H1 (cell line): ENCODE results near the gene TAF7L. TPM values are rescaled to one million over a fixed set of nuclear protein-coding genes. Genes with fewer than 3 reads are reported as not detected.

ENCODE experiments used
- CTCF ChIA-PET: fragments of 300-600 bp; sonication (Branson Sonifier 250); formaldehyde crosslinking; loops from one replicate; lab custom pipeline; 2021; ENCODE audit not compliant: partially characterized antibody; lab: Charles Lee
- POLR2A ChIA-PET: fragments of 300-600 bp; sonication (Branson Sonifier 250); formaldehyde crosslinking; loops from one replicate; lab custom pipeline; 2021; ENCODE audit warnings: inconsistent platforms; ENCODE audit not compliant: partially characterized antibody; lab: Charles Lee
- DNase-seq, 2 experiments: peaks; one replicate each; pipeline versions ENCODE4 v3.0.0 to v3.0.0-alpha.2; 2010 to 2022; ENCODE audit warnings: low spot score in 2 of 2, low read depth in 1 of 2, mixed read lengths in 1 of 2
- FAIRE-seq: peaks from 2 replicates; lab custom pipeline; 2011; peaks lifted over from hg19 to GRCh38; lab: Jason Lieb, UNC
- H2AFZ ChIP-seq: 2 replicates; pipeline ENCODE4 v1.8.1; 2012; ENCODE audit warnings: low read length, inconsistent platforms
- H2AK5ac ChIP-seq: 2 replicates; pipeline ENCODE4 v1.6.1; 2013; ENCODE audit warnings: low read depth, low read length
- H2BK120ac ChIP-seq: replicated peaks from 2 replicates; pipeline ENCODE3; 2013; ENCODE audit warnings: low read depth, low read length, inconsistent platforms
- H2BK12ac ChIP-seq: 2 replicates; pipeline ENCODE4 v1.6.1; 2013; ENCODE audit warnings: low read depth, low read length
- H2BK15ac ChIP-seq: 2 replicates; pipeline ENCODE4 v1.6.1; 2013; ENCODE audit warnings: low read length
- H2BK20ac ChIP-seq: 2 replicates; pipeline ENCODE4 v1.6.1; 2013; ENCODE audit warnings: low read length
- H2BK5ac ChIP-seq: 2 replicates; pipeline ENCODE4 v1.6.1; 2013; ENCODE audit warnings: low read depth, low read length
- H3K14ac ChIP-seq: 2 replicates; pipeline ENCODE4 v1.6.1; 2013; ENCODE audit warnings: inconsistent platforms; ENCODE audit not compliant: insufficient read length
- H3K18ac ChIP-seq: 2 replicates; pipeline ENCODE4 v1.6.1; 2013; ENCODE audit warnings: low read length; ENCODE audit errors: extremely low read depth
- H3K23ac ChIP-seq: 2 replicates; pipeline ENCODE4 v1.6.1; 2013; ENCODE audit warnings: inconsistent platforms; ENCODE audit not compliant: insufficient read length
- H3K23me2 ChIP-seq: 2 replicates; pipeline ENCODE4 v1.6.1; 2013; ENCODE audit warnings: low read depth, low read length
- H3K27ac ChIP-seq: 2 replicates; pipeline ENCODE4 v1.6.1; 2011; ENCODE audit warnings: low read depth, low read length, inconsistent platforms
- H3K27me3 ChIP-seq, 4 experiments: replicated peaks in 1 of 4; 1 replicate in 1 of 4; 2 replicates in 3 of 4; pipeline versions ENCODE4 v1.6.1 to v1.8.1; 2011 to 2013; ENCODE audit warnings: low read length in 3 of 4, mild to moderate bottlenecking in 3 of 4, inconsistent platforms in 2 of 4, mixed read lengths in 2 of 4, moderate library complexity in 1 of 4; ENCODE audit not compliant: control insufficient read depth in 3 of 4, insufficient read depth in 3 of 4; ENCODE audit errors: extremely low read depth in 1 of 4
- H3K36me3 ChIP-seq, 4 experiments: 2 replicates each; pipeline versions ENCODE4 v1.6.1 to v1.8.1; 2011 to 2013; ENCODE audit warnings: mild to moderate bottlenecking in 4 of 4, low read length in 3 of 4, moderate library complexity in 2 of 4, control low read depth in 1 of 4, inconsistent platforms in 1 of 4; ENCODE audit not compliant: insufficient read depth in 4 of 4, control insufficient read depth in 2 of 4
- H3K4ac ChIP-seq: replicated peaks from 2 replicates; pipeline ENCODE3; 2013; ENCODE audit warnings: low read length, low read depth, mixed read lengths, inconsistent platforms; ENCODE audit not compliant: insufficient read length
- H3K4me1 ChIP-seq, 4 experiments: replicated peaks in 1 of 4; 1 replicate in 1 of 4; 2 replicates in 3 of 4; pipeline versions ENCODE4 v1.6.1 to v1.8.1; 2011 to 2013; ENCODE audit warnings: low read length in 3 of 4, inconsistent platforms in 2 of 4, mixed read lengths in 1 of 4; ENCODE audit not compliant: insufficient read depth in 4 of 4, control insufficient read depth in 3 of 4
- H3K4me2 ChIP-seq, 2 experiments: 2 replicates each; pipeline versions ENCODE4 v1.6.1 to v1.8.1; 2011 to 2013; ENCODE audit warnings: low read depth in 2 of 2, low read length in 2 of 2, control low read depth in 1 of 2, inconsistent platforms in 1 of 2, mild to moderate bottlenecking in 1 of 2; ENCODE audit not compliant: insufficient read depth in 1 of 2
- H3K4me3 ChIP-seq, 4 experiments: fragments of 200-600, 300-600 bp in 1 of 4; sonication (generic), shearing (Covaris generic), sonication (Bioruptor Twin) in 1 of 4; 2 replicates each; pipeline versions ENCODE4 v1.5.1 to v1.8.1; 2011 to 2016; ENCODE audit warnings: low read length in 4 of 4, low read depth in 3 of 4, control low read depth in 2 of 4, inconsistent platforms in 2 of 4, mild to moderate bottlenecking in 2 of 4, mixed read lengths in 1 of 4, moderate library complexity in 1 of 4; ENCODE audit not compliant: insufficient read depth in 2 of 4; ENCODE audit errors: extremely low read depth in 1 of 4
- H3K56ac ChIP-seq: replicated peaks from 2 replicates; pipeline ENCODE3; 2013; ENCODE audit warnings: low read depth, mild to moderate bottlenecking, mixed read lengths, low read length, inconsistent platforms; ENCODE audit not compliant: insufficient read length
- H3K79me1 ChIP-seq: 2 replicates; pipeline ENCODE4 v1.6.1; 2013; ENCODE audit warnings: low read depth, low read length, control low read depth
- H3K79me2 ChIP-seq, 2 experiments: 2 replicates each; pipeline versions ENCODE4 v1.6.1 to v1.8.1; 2012 to 2013; ENCODE audit warnings: low read length in 2 of 2, mild to moderate bottlenecking in 2 of 2, inconsistent platforms in 1 of 2; ENCODE audit not compliant: insufficient read depth in 2 of 2, control insufficient read depth in 1 of 2
- H3K9ac ChIP-seq, 4 experiments: replicated peaks in 1 of 4; 1 replicate in 1 of 4; 2 replicates in 3 of 4; pipeline versions ENCODE4 v1.6.1 to v1.8.1; 2011 to 2013; ENCODE audit warnings: low read depth in 3 of 4, low read length in 3 of 4, control low read depth in 2 of 4, mild to moderate bottlenecking in 2 of 4, moderate library complexity in 2 of 4, inconsistent platforms in 1 of 4; ENCODE audit errors: extremely low read depth in 1 of 4
- H3K9me3 ChIP-seq, 2 experiments: 2 replicates each; pipeline versions ENCODE4 v1.6.1 to v1.8.1; 2012 to 2013; ENCODE audit warnings: mild to moderate bottlenecking in 2 of 2, moderate library complexity in 2 of 2, control low read depth in 1 of 2, inconsistent platforms in 1 of 2, low read depth in 1 of 2, low read length in 1 of 2, mixed read lengths in 1 of 2; ENCODE audit not compliant: insufficient read depth in 2 of 2
- H4K20me1 ChIP-seq, 2 experiments: replicated peaks in 1 of 2; 2 replicates each; pipeline versions ENCODE3 to v1.8.1; 2011 to 2013; ENCODE audit warnings: inconsistent platforms in 2 of 2, low read length in 2 of 2, mild to moderate bottlenecking in 1 of 2; ENCODE audit not compliant: insufficient read depth in 2 of 2, control insufficient read depth in 1 of 2
- H4K5ac ChIP-seq: 2 replicates; pipeline ENCODE4 v1.6.1; 2013; ENCODE audit warnings: low read length, low read depth, mixed read lengths, inconsistent platforms; ENCODE audit not compliant: insufficient read length
- H4K8ac ChIP-seq: 2 replicates; pipeline ENCODE4 v1.8.0; 2013; ENCODE audit warnings: mild to moderate bottlenecking, moderate library complexity, low read length, inconsistent platforms; ENCODE audit not compliant: insufficient read depth; ENCODE audit errors: extremely low read depth
- H4K91ac ChIP-seq: replicated peaks from 2 replicates; pipeline ENCODE3; 2013; ENCODE audit warnings: low read length, mixed read lengths, inconsistent platforms; ENCODE audit not compliant: insufficient read length
- ASH2L ChIP-seq: fragments of 200-600, 300-600 bp; sonication (generic); IDR thresholded peaks from one replicate; pipeline ENCODE4 v1.7.1; 2017; ENCODE audit warnings: low read length
- BCL11A ChIP-seq, 2 experiments: IDR thresholded peaks; one replicate each; pipeline ENCODE4 v1.6.1; 2011; ENCODE audit warnings: low read depth in 2 of 2, low read length in 2 of 2, mild to moderate bottlenecking in 2 of 2
- GABPA ChIP-seq: IDR thresholded peaks from 2 replicates; pipeline ENCODE4 v1.6.1; 2011; ENCODE audit warnings: mild to moderate bottlenecking, low read length, moderate library complexity, borderline replicate concordance; ENCODE audit not compliant: insufficient read depth
- GTF2F1 ChIP-seq: IDR thresholded peaks from 2 replicates; pipeline ENCODE4 v1.6.1; 2012; ENCODE audit warnings: low read depth, low read length, improper control_type of control experiment, borderline replicate concordance
- HDAC6 ChIP-seq: IDR thresholded peaks from one replicate; pipeline ENCODE4 v1.7.1; 2012; ENCODE audit warnings: low read depth, mild to moderate bottlenecking, inconsistent platforms, low read length, moderate library complexity
- KDM5A ChIP-seq: fragments of 200-600 bp; IDR thresholded peaks from 2 replicates; pipeline ENCODE4 v1.7.1; 2012; ENCODE audit warnings: mild to moderate bottlenecking, low read length, inconsistent platforms, mixed read lengths
- PHF8 ChIP-seq: fragments of 200-600 bp; sonication (generic); conservative IDR thresholded peaks from 2 replicates; pipeline ENCODE4 v1.7.1; 2012; ENCODE audit warnings: low read depth, mild to moderate bottlenecking, inconsistent platforms, low read length, moderate library complexity
- RBBP5 ChIP-seq: IDR thresholded peaks from 2 replicates; pipeline ENCODE4 v1.7.1; 2012; ENCODE audit warnings: low read depth, mild to moderate bottlenecking, inconsistent platforms, low read length, moderate library complexity, borderline replicate concordance
- RFX5 ChIP-seq: IDR thresholded peaks from 2 replicates; pipeline ENCODE4 v1.6.1; 2011; ENCODE audit warnings: low read depth, low read length, improper control_type of control experiment, borderline replicate concordance
- SAP30 ChIP-seq: fragments of 300-600 bp; sonication (generic); IDR thresholded peaks from 2 replicates; pipeline ENCODE4 v1.7.1; 2012; ENCODE audit warnings: low read length, moderate library complexity, mild to moderate bottlenecking, inconsistent platforms; ENCODE audit not compliant: insufficient read depth, insufficient replicate concordance
- SP1 ChIP-seq: IDR thresholded peaks from 2 replicates; pipeline ENCODE4 v1.6.1; 2011; ENCODE audit warnings: low read depth, low read length
- WGBS, 2 experiments: shearing (Covaris generic) in 1 of 2; methylation state at CpG; one replicate each; pipeline versions ENCODE4 v1.1.6 to v1.1.7; 2013 to 2015; ENCODE audit warnings: low lambda C conversion rate in 2 of 2, mixed read lengths in 2 of 2, inconsistent platforms in 1 of 2, low coverage in 1 of 2, missing lambda C conversion rate in 1 of 2; ENCODE audit not compliant: insufficient replicate concordance in 2 of 2, insufficient coverage in 1 of 2, insufficient read length in 1 of 2; ENCODE audit errors: extremely low coverage in 1 of 2, missing lambda C conversion rate in 1 of 2; 5-methylcytosine and 5-hydroxymethylcytosine counted together
- polyA plus RNA-seq, 7 experiments: library from polyadenylated mRNA; depleted of rRNA in 3 of 7; stranded (reverse) in 5 of 7; unstranded in 2 of 7; fragments of >200 nt in 5 of 7; fragments of 200-250 nt in 2 of 7; gene quantifications; 1 replicate in 5 of 7; 2 replicates in 1 of 7; 4 replicates in 1 of 7; pipeline versions ENCODE4 v1.2.1 to v1.2.3, GENCODE V29; 2011 to 2013; ENCODE audit warnings: missing spikeins in 2 of 7, mixed read lengths in 2 of 7
- total RNA-seq: library from RNA; stranded (reverse); fragmentation: NEBNext Ultra II Directional; extraction: Animal tissue kit (Norgen Biotek cat#: 25700); gene quantifications from 2 replicates; pipeline ENCODE4 v1.2.1, GENCODE V29; 2021
- TF ChIP-seq, protein P1 (sequence below): IDR thresholded peaks from 2 replicates; pipeline ENCODE4 v1.6.1; 2011; ENCODE audit warnings: low read length, improper control_type of control experiment
- TF ChIP-seq, protein P2 (sequence below): IDR thresholded peaks from 2 replicates; pipeline ENCODE4 v1.6.1; 2011; ENCODE audit warnings: low read depth, mild to moderate bottlenecking, low read length; ENCODE audit not compliant: insufficient read depth

TAF7L gene
- total and polyA plus RNA-seq, 2 of the 8 experiments (the other 6 are each of a cell fraction or from before 2014, with no cell fraction given), result not detected

DNA sequence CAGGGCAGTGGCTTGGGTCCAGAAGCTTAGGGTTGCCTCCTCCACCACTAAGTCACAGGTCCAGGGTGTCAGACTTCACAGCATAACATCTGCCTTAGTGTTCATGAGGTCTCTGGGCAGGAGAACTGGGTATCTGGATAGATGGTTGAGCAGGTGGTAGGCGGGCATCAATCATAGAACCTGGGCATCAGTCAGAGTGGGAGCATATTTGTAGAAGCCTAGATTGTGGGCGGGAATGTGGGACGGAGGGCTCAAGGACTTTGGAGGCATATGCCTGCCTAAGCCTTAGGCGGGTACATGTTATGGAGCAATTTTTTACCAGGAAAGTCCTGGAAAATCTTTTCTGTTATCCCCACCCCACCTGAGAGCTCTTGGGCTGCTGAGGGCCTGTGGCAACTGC lies 28.5 kb downstream of the TAF7L start:
- no peaks in the 10 kb centered on the region for H3K4me1 ChIP-seq
- no peak overlapping the region for H2AFZ ChIP-seq
- H2BK12ac ChIP-seq, result no peak overlapping the region
- H3K14ac ChIP-seq, result no peak overlapping the region
- no peaks in the 10 kb centered on the region for H4K20me1 ChIP-seq
- H4K91ac ChIP-seq, result no peak overlapping the region
- H2BK15ac ChIP-seq, result no peak overlapping the region
- H2BK20ac ChIP-seq, result no peak overlapping the region
- no peak overlapping the region for H3K27ac ChIP-seq
- H3K27me3 ChIP-seq, result no peaks in the 10 kb centered on the region
- FAIRE-seq, result no peak
- H3K23ac ChIP-seq, result no peak overlapping the region
- POLR2A ChIA-PET, result no interaction called here
- DNase-seq, result no peak
- H4K5ac ChIP-seq, result no peak overlapping the region
- no peak overlapping the region for H3K4ac ChIP-seq
- no peak overlapping the region for H3K4me3 ChIP-seq
- 100% methylated on average over 3 of the region's 4 CpGs; no CpG with 5 or more reads in 1 of the 2 experiments for WGBS, 2 experiments
- no peaks in the 10 kb centered on the region for H3K9me3 ChIP-seq
- no peaks in the 10 kb centered on the region for H3K36me3 ChIP-seq
- CTCF ChIA-PET, result interaction anchor here (0.8 kb wide), 1 partner anchor 19 kb away, joined by 3 read pairs; no protein-coding TSS in a partner anchor
- no peak overlapping the region for H3K18ac ChIP-seq
- no peaks in the 10 kb centered on the region for H3K79me2 ChIP-seq
- no peak overlapping the region for H3K4me2 ChIP-seq
- no peak overlapping the region for H4K8ac ChIP-seq
- H2BK120ac ChIP-seq, result no peak overlapping the region
- no peaks in the 10 kb centered on the region for H3K79me1 ChIP-seq
- no peak overlapping the region for H2BK5ac ChIP-seq
- no peak overlapping the region for H3K56ac ChIP-seq
- H2AK5ac ChIP-seq, result no peak overlapping the region
- no peak overlapping the region for H3K9ac ChIP-seq
- no peaks in the 10 kb centered on the region for H3K23me2 ChIP-seq
- TF ChIP-seq KDM5A, result no peak
- TF ChIP-seq PHF8, result no peak
- no peak for TF ChIP-seq ASH2L
- TF ChIP-seq, protein P1, sequence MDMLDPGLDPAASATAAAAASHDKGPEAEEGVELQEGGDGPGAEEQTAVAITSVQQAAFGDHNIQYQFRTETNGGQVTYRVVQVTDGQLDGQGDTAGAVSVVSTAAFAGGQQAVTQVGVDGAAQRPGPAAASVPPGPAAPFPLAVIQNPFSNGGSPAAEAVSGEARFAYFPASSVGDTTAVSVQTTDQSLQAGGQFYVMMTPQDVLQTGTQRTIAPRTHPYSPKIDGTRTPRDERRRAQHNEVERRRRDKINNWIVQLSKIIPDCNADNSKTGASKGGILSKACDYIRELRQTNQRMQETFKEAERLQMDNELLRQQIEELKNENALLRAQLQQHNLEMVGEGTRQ, result no peak
- no peak for TF ChIP-seq GTF2F1
- TF ChIP-seq SAP30, result no peak
- TF ChIP-seq SP1, result no peak
- no peak for TF ChIP-seq RBBP5
- TF ChIP-seq, protein P2, sequence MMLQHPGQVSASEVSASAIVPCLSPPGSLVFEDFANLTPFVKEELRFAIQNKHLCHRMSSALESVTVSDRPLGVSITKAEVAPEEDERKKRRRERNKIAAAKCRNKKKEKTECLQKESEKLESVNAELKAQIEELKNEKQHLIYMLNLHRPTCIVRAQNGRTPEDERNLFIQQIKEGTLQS, result no peak
- TF ChIP-seq RFX5, result no peak
- TF ChIP-seq BCL11A (IDR thresholded peaks at IDR 0.05; ENCODE audit: low read depth in 2 of 2, low read length in 2 of 2), result no peak
- TF ChIP-seq GABPA, result no peak
- TF ChIP-seq HDAC6, result no peak
